Stimulated activated effector memory CD8-positive, alpha-beta T cell treated with anti-CD3 and anti-CD28 coated beads, Interleukin-12 subunit alpha, Interleukin-12 subunit beta, amount 100 ng/mL, for 72 hours (primary cell): ENCODE results near the gene SNX3.

Experiments
- ATAC-seq: fragments of 150-1000 bp; cut with Tn5 transposase; 2 replicates; pipeline ENCODE4 v1.10.0; 2021
- DNase-seq, 2 donors: peaks; one replicate each; pipeline ENCODE4 v3.0.0; 2021 to 2022; ENCODE audit warnings: low spot score in 2 of 2
- H3K27ac Mint-ChIP-seq: one replicate; pipeline ENCODE4 v1.8.0; 2022; ENCODE audit warnings: mild to moderate bottlenecking, mixed read lengths
- H3K36me3 Mint-ChIP-seq: one replicate; pipeline ENCODE4 v1.8.0; 2022; ENCODE audit warnings: mild to moderate bottlenecking, mixed read lengths
- H3K4me1 Mint-ChIP-seq: one replicate; pipeline ENCODE4 v1.8.0; 2022; ENCODE audit warnings: mixed read lengths
- H3K4me3 Mint-ChIP-seq: one replicate; pipeline ENCODE4 v1.8.0; 2022; ENCODE audit warnings: mild to moderate bottlenecking, mixed read lengths
- H3K9me3 Mint-ChIP-seq: one replicate; pipeline ENCODE4 v1.8.0; 2022; ENCODE audit warnings: mixed read lengths

SNX3 gene

GRCh38 chr6:108163644-108164542 lies 96.9 kb downstream of the SNX3 start:
- DNase-seq (no peak), ATAC-seq (peak; percentile 33)
- Mint-ChIP-seq H3K36me3 (peaks cover 11% of the 10 kb centered on the region), H3K4me3 (no peak overlapping the region), H3K9me3 (no peaks in the 10 kb centered on the region), H3K27ac (no peak overlapping the region), H3K4me1 (peaks cover 32% of the 10 kb centered on the region)

- Mint-ChIP-seq H3K4me1 (peaks cover 32% of the 10 kb centered on the region), H3K27ac (no peak overlapping the region), H3K4me3 (no peak overlapping the region), H3K9me3 (no peaks in the 10 kb centered on the region), H3K36me3 (peaks cover 12% of the 10 kb centered on the region)
- no peak for DNase-seq
- peak; percentile 49 for ATAC-seq
Measured at GRCh38 chr6:108163267-108163643, 97.6 kb downstream of the SNX3 start.

- H3K4me1 Mint-ChIP-seq = peaks cover 33% of the 10 kb centered on the region
- no peaks in the 10 kb centered on the region for H3K9me3 Mint-ChIP-seq
- H3K4me3 Mint-ChIP-seq = no peak overlapping the region
- no peak overlapping the region for H3K27ac Mint-ChIP-seq
- peaks cover 12% of the 10 kb centered on the region for H3K36me3 Mint-ChIP-seq
- no peak for ATAC-seq
- no peak for DNase-seq
Measured at GRCh38 chr6:108161724-108162282, 99.0 kb downstream of the SNX3 start.
